CD4-positive, alpha-beta T cell treated with Interleukin-6 at 100 ng/mL for 8 hours (primary cell): ENCODE results near the gene PCDHB15.
"Not testable (repeated sequence)": the region's sequence is repeated elsewhere in the genome, so short reads cannot be mapped to it uniquely, and the experiment has no call there.

Source experiments
- DNase-seq: peaks from one replicate; pipeline ENCODE4 v3.0.0-alpha.2; 2020; ENCODE audit warnings: mixed read lengths, low spot score

PCDHB15 gene

DNA sequence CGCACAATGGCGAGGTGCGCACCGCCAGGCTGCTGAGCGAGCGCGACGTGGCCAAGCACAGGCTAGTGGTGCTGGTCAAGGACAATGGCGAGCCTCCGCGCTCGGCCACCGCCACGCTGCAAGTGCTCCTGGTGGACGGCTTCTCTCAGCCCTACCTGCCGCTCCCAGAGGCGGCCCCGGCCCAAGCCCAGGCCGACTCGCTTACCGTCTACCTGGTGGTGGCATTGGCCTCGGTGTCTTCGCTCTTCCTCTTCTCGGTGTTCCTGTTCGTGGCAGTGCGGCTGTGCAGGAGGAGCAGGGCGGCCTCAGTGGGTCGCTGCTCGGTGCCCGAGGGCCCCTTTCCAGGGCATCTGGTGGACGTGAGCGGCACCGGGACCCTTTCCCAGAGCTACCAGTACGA lies 2.2 kb downstream of the PCDHB15 start:
- not testable (repeated sequence) for DNase-seq

GRCh38 chr5:141250576-141250975 lies 5.4 kb downstream of the PCDHB15 start:
- no peak for DNase-seq

DNA sequence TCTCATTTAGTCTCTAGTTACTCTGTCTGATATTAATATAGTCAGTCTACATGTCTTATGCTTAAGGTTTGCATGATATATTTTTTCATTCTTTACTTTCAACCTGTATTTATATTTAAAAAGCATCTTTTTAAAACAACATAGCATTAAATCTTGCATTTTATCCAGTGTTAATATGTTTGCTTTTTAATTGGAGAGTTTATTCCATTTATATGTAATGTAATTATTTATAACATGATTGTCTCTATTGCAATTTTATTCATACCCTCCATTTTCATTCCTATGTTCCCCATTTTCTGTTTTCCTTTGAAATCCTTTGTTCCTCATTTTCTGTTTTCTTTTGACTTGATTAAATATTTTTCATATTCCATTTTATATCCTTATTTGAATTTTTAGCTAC lies 13.3 kb downstream of the PCDHB15 start:
- DNase-seq, result no peak

DNA sequence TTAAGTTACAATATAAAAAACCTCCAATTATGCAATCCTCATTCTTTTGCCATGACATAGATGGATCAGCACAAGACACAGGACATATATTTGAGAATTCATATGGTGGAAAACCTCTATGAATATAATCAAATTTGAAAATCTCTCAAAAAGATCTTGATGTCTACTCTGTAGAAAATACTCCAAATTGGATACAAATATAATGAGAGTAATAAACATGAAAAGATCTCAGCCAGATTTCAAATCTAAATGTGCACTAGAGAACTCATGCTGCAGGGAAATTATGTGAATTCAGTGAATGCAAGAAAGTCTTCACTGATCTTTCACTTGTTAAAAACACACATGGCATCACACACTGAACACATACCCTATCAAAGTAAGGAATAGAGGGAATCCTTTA lies 13.8 kb downstream of the PCDHB15 start:
- DNase-seq, result no peak

GRCh38 chr5:141260458-141261237 lies 15.5 kb downstream of the PCDHB15 start:
- DNase-seq, result no peak

GRCh38 chr5:141261238-141261546 lies 16.0 kb downstream of the PCDHB15 start:
- no peak for DNase-seq

DNA sequence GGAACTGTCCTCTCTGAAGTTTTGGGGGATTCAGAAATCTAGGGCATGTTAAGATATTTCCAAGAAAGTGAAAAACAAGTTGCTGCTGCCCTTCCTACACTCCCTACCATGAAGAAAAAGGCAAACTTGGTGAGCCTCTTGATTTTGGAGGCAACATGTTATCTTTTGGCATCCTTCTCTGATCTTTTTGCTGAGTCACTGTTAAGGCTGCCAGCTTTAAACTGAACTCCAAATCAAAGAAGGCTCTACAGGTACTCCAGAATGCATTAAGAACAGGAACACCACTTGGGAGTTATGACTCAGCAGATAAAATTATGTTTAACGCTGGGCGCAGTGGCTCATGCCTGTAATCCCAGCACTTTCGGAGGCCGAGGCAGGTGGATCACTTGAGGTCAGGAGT lies 24.0 kb downstream of the PCDHB15 start:
- no peak for DNase-seq

GRCh38 chr5:141272906-141273305 lies 27.7 kb downstream of the PCDHB15 start:
- DNase-seq, result no peak

GRCh38 chr5:141298376-141298775 lies 53.2 kb downstream of the PCDHB15 start:
- no peak for DNase-seq
